K562 (cell line): ENCODE results near the gene PDGFC. TPM values are rescaled to one million over a fixed set of nuclear protein-coding genes. Genes with fewer than 3 reads are reported as not detected.

ENCODE experiments used
- ATAC-seq: fragments of 200-7000 bp; cut with Tn5 transposase; 3 replicates; pipeline ENCODE4 v1.9.1; 2020; ENCODE audit warnings: moderate library complexity
- BruUV-seq: library from RNA; stranded (reverse); fragments of 400-500 nt; replicated peaks from 2 replicates; lab custom pipeline; 2021; lab: Mats Ljungman, UMichigan
- CTCF ChIA-PET: fragments of 300-600 bp; formaldehyde crosslinking; extraction: SDS; loops from one replicate; lab custom pipeline; 2021; ENCODE audit warnings: low intra/inter-chr PET ratio; lab: Yijun Ruan, JAX
- POLR2A ChIA-PET: fragments of 300-600, 350-650 bp; sonication (Branson Sonifier 250); formaldehyde crosslinking; extraction: SDS; loops from one replicate; lab custom pipeline; 2021; ENCODE audit warnings: antibody characterized with exemption, inconsistent platforms; lab: Yijun Ruan, JAX
- DNase-seq, 4 experiments: peaks; one replicate each; pipeline versions ENCODE4 v3.0.0 to v3.0.0-alpha.2; 2011 to 2018; ENCODE audit warnings: low spot score in 3 of 4, mixed read lengths in 3 of 4; ENCODE audit errors: extremely low read depth in 1 of 4
- FAIRE-seq: peaks from 2 replicates; lab custom pipeline; 2011; peaks lifted over from hg19 to GRCh38; lab: Jason Lieb, UNC
- H2AFZ ChIP-seq: 2 replicates; pipeline ENCODE4 v1.6.0; 2011; ENCODE audit warnings: low read depth, low read length, control low read depth, inconsistent platforms
- H3K27ac ChIP-seq: fragments of 200-600 bp; 3 replicates; pipeline ENCODE4 v1.8.0; 2011; ENCODE audit warnings: low read depth, mild to moderate bottlenecking, control low read depth, inconsistent platforms, low read length, moderate library complexity, mixed read lengths; ENCODE audit errors: extremely low read depth
- H3K27me3 ChIP-seq, 2 experiments: fragments of 300-600 bp in 1 of 2; 2 replicates in 1 of 2; 3 replicates in 1 of 2; pipeline versions ENCODE4 v1.6.0 to v1.8.0; 2011; ENCODE audit warnings: inconsistent platforms in 2 of 2, low read length in 2 of 2, mild to moderate bottlenecking in 1 of 2, mixed read lengths in 1 of 2, moderate library complexity in 1 of 2; ENCODE audit not compliant: control insufficient read depth in 2 of 2, insufficient read depth in 2 of 2
- H3K36me3 ChIP-seq: fragments of 300-600 bp; 3 replicates; pipeline ENCODE4 v1.8.0; 2011; ENCODE audit warnings: mild to moderate bottlenecking, low read length, inconsistent platforms; ENCODE audit not compliant: control insufficient read depth, insufficient read depth
- H3K4me1 ChIP-seq, 2 experiments: fragments of 200-600 bp in 1 of 2; replicated peaks in 1 of 2; 2 replicates in 1 of 2; 3 replicates in 1 of 2; pipeline versions ENCODE4 v1.5.1 to v1.8.0; 2011; ENCODE audit warnings: inconsistent platforms in 2 of 2, low read length in 2 of 2, mild to moderate bottlenecking in 1 of 2, mixed read lengths in 1 of 2, moderate library complexity in 1 of 2; ENCODE audit not compliant: control insufficient read depth in 2 of 2, insufficient read depth in 2 of 2
- H3K4me2 ChIP-seq: 2 replicates; pipeline ENCODE4 v1.6.1; 2011; ENCODE audit warnings: low read length, control low read depth, inconsistent platforms, mixed read lengths; ENCODE audit not compliant: insufficient read depth
- H3K4me3 ChIP-seq: fragments of 200-600 bp; sonication (generic), shearing (Covaris generic); 2 replicates; pipeline ENCODE4 v1.5.1; 2016; ENCODE audit warnings: control low read depth, inconsistent platforms
- H3K79me2 ChIP-seq: fragments of 200-600 bp; 3 replicates; pipeline ENCODE4 v1.8.0; 2011; ENCODE audit warnings: low read length, inconsistent platforms; ENCODE audit not compliant: control insufficient read depth, insufficient read depth
- H3K9ac ChIP-seq, 2 experiments: 2 replicates each; pipeline versions ENCODE4 v1.6.0 to v1.6.1; 2011; ENCODE audit warnings: low read depth in 2 of 2, low read length in 2 of 2, control low read depth in 1 of 2, inconsistent platforms in 1 of 2, mild to moderate bottlenecking in 1 of 2, mixed read lengths in 1 of 2; ENCODE audit not compliant: insufficient read depth in 1 of 2
- H3K9me1 ChIP-seq: one replicate; pipeline ENCODE4 v1.6.0; 2011; ENCODE audit warnings: inconsistent platforms, mild to moderate bottlenecking, low read length, moderate library complexity; ENCODE audit not compliant: control insufficient read depth, insufficient read depth
- H3K9me3 ChIP-seq: replicated peaks from 2 replicates; pipeline ENCODE4 v1.5.1; 2011; ENCODE audit warnings: low read depth, low read length, inconsistent platforms; ENCODE audit not compliant: control insufficient read depth, insufficient read depth
- H4K20me1 ChIP-seq: replicated peaks from 2 replicates; pipeline ENCODE4 v1.6.1; 2011; ENCODE audit warnings: low read length, inconsistent platforms, mixed read lengths; ENCODE audit not compliant: control insufficient read depth, insufficient read depth
- DLX4 ChIP-seq: fragments of 250-450 bp; sonication (Bioruptor Pico); IDR thresholded peaks from 2 replicates; pipeline ENCODE4 v1.6.1; 2021; ENCODE audit warnings: mild to moderate bottlenecking
- FOXA3 ChIP-seq, 2 experiments: fragments of 450-650 bp in 1 of 2; sonication (generic) in 1 of 2; formaldehyde crosslinking; IDR thresholded peaks in 1 of 2; conservative IDR thresholded peaks in 1 of 2; 2 replicates each; pipeline versions ENCODE4 v1.4.0 to v1.8.0; 2020 to 2022; ENCODE audit warnings: mild to moderate bottlenecking in 2 of 2, missing genetic modification reagents in 1 of 2
- HOXB6 ChIP-seq: fragments of 250-450 bp; sonication (Bioruptor Pico); IDR thresholded peaks from 2 replicates; pipeline ENCODE4 v1.5.1; 2022; ENCODE audit warnings: mild to moderate bottlenecking, borderline replicate concordance
- NR3C1 ChIP-seq: sonication (generic); formaldehyde crosslinking; IDR thresholded peaks from 2 replicates; pipeline ENCODE4 v1.8.1; 2022; ENCODE audit warnings: missing genetic modification reagents
- PBX2 ChIP-seq, 2 experiments: IDR thresholded peaks in 1 of 2; conservative IDR thresholded peaks in 1 of 2; 2 replicates each; pipeline ENCODE4 v1.6.1; 2016; ENCODE audit warnings: low read depth in 2 of 2, mild to moderate bottlenecking in 1 of 2, missing compliant biosample characterization in 1 of 2, missing genetic modification characterization in 1 of 2, moderate library complexity in 1 of 2
- PHF8 ChIP-seq: fragments of 200-600 bp; sonication (generic); IDR thresholded peaks from 2 replicates; pipeline ENCODE4 v1.6.1; 2012; ENCODE audit warnings: mixed run types, mild to moderate bottlenecking, inconsistent platforms, low read length, moderate library complexity, borderline replicate concordance
- PREB ChIP-seq: sonication (generic); formaldehyde crosslinking; IDR thresholded peaks from 2 replicates; pipeline ENCODE4 v1.8.1; 2023; ENCODE audit warnings: mild to moderate bottlenecking, missing genetic modification reagents
- THAP12 ChIP-seq: fragments of 250-450 bp; sonication (Bioruptor Pico); IDR thresholded peaks from 2 replicates; pipeline ENCODE4 v1.9.0; 2021; ENCODE audit warnings: mild to moderate bottlenecking, inconsistent platforms
- ZBTB17 ChIP-seq: fragments of 450-650 bp; formaldehyde crosslinking; IDR thresholded peaks from 2 replicates; pipeline ENCODE4 v1.4.0; 2020; ENCODE audit warnings: mild to moderate bottlenecking
- ZNF699 ChIP-seq: fragments of 250-450 bp; sonication (Bioruptor Pico); IDR thresholded peaks from 2 replicates; pipeline ENCODE4 v1.8.0; 2021; ENCODE audit warnings: mild to moderate bottlenecking, moderate library complexity; ENCODE audit not compliant: insufficient replicate concordance
- WGBS: fragments of 100-300 bp; shearing (Covaris generic); methylation state at CpG from one replicate; pipeline ENCODE4 v1.1.6; 2016; ENCODE audit warnings: low coverage, mixed read lengths; ENCODE audit not compliant: insufficient coverage; ENCODE audit errors: missing lambda C conversion rate; 5-methylcytosine and 5-hydroxymethylcytosine counted together
- in situ Hi-C: fragments of 300-500 bp; cut with MboI; formaldehyde crosslinking; loops from 4 replicates; pipeline ENCODE4 v1.15.0; 2018; ENCODE audit warnings: inconsistent platforms, mixed read lengths
- intact Hi-C: fragments of 100-400 bp; cut with micrococcal nuclease; formaldehyde crosslinking; loops from 2 replicates; pipeline ENCODE4 v1.14.2; 2022
- polyA plus RNA-seq, 8 experiments: library from polyadenylated mRNA; depleted of rRNA in 4 of 8; stranded (reverse) in 5 of 8; unstranded in 3 of 8; fragments of >200 nt; fragmentation: Nextera tagmentation in 2 of 8; fragmentation: Illumina TruSeq in 1 of 8; extraction: Ambion mirVana in 2 of 8; extraction: Trizol in 1 of 8; gene quantifications; 2 replicates each; pipeline versions ENCODE4 v1.2.1 to v1.2.3, GENCODE V29; 2011 to 2014; ENCODE audit warnings: inconsistent platforms in 1 of 8, missing spikeins in 1 of 8
- total RNA-seq, 7 experiments: library from RNA; depleted of rRNA in 6 of 7; stranded (reverse); fragments of >200 nt in 6 of 7; fragmentation: Illumina TruSeq in 2 of 7; extraction: Trizol in 2 of 7; gene quantifications; 2 replicates each; pipeline versions ENCODE4 v1.2.1 to v1.2.3, GENCODE V29; 2011 to 2021; ENCODE audit warnings: low replicate concordance in 1 of 7
- TF ChIP-seq, protein P1 (sequence below): fragments of 150-350 bp; IDR thresholded peaks from 2 replicates; pipeline ENCODE4 v1.6.1; 2014; ENCODE audit warnings: low read depth, mild to moderate bottlenecking, low read length, borderline replicate concordance

Gene PDGFC
- total and polyA plus RNA-seq, 9 of the 15 experiments (the other 6 are each of a cell fraction or from before 2014, with no cell fraction given) = not detected

DNA sequence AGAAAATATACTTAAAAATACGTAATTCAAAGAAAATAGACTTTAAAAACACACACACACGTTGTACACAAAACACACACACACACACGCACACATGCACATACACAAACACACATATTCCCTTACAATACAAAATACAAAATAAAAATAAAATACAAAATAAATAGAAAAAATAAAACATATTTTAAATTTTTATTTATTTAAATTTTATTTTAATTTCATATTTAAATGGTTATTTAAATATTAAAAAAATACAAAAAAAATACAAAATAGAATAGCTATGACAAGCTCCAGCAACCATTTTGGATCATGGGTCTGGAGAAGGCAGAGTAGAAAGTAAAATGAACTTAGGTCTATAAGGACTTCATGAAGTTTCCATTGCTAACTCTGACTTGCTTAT, 34.2 kb upstream of the PDGFC start:
- Histone ChIP-seq H4K20me1 (no peaks in the 10 kb centered on the region), H3K36me3 (no peaks in the 10 kb centered on the region), H3K27me3 (no peaks in the 10 kb centered on the region), H3K27ac (no peak overlapping the region), H3K9me3 (no peaks in the 10 kb centered on the region), H3K4me3 (no peak overlapping the region), H2AFZ (no peak overlapping the region), H3K4me2 (no peak overlapping the region), H3K9me1 (no peaks in the 10 kb centered on the region), H3K4me1 (no peaks in the 10 kb centered on the region), H3K9ac (no peak overlapping the region), H3K79me2 (no peaks in the 10 kb centered on the region)
- no peak for DNase-seq
- in situ Hi-C loops = no loop called here
- CTCF ChIA-PET = no interaction called here
- no peak for FAIRE-seq
- POLR2A ChIA-PET = no interaction called here
- BruUV-seq = no TSS peak
- no peak for ATAC-seq
- WGBS = 0% methylated on average over 3 of the region's 3 CpGs
- intact Hi-C loops = no loop called here
- TF ChIP-seq FOXA3 (CRISPR knock-in tag; conservative IDR thresholded peaks at IDR 0.05 in 1 of 2, IDR thresholded peaks at IDR 0.05 in 1 of 2) = no peak
- TF ChIP-seq, protein P1, sequence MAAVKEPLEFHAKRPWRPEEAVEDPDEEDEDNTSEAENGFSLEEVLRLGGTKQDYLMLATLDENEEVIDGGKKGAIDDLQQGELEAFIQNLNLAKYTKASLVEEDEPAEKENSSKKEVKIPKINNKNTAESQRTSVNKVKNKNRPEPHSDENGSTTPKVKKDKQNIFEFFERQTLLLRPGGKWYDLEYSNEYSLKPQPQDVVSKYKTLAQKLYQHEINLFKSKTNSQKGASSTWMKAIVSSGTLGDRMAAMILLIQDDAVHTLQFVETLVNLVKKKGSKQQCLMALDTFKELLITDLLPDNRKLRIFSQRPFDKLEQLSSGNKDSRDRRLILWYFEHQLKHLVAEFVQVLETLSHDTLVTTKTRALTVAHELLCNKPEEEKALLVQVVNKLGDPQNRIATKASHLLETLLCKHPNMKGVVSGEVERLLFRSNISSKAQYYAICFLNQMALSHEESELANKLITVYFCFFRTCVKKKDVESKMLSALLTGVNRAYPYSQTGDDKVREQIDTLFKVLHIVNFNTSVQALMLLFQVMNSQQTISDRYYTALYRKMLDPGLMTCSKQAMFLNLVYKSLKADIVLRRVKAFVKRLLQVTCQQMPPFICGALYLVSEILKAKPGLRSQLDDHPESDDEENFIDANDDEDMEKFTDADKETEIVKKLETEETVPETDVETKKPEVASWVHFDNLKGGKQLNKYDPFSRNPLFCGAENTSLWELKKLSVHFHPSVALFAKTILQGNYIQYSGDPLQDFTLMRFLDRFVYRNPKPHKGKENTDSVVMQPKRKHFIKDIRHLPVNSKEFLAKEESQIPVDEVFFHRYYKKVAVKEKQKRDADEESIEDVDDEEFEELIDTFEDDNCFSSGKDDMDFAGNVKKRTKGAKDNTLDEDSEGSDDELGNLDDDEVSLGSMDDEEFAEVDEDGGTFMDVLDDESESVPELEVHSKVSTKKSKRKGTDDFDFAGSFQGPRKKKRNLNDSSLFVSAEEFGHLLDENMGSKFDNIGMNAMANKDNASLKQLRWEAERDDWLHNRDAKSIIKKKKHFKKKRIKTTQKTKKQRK = no peak
- TF ChIP-seq DLX4 (CRISPR knock-in tag) = no peak
- TF ChIP-seq NR3C1 = no peak
- TF ChIP-seq PBX2 (CRISPR knock-in tag; IDR thresholded peaks at IDR 0.05; ENCODE audit: low read depth) = no peak
- no peak for TF ChIP-seq PBX2 (tag; conservative IDR thresholded peaks at IDR 0.05; ENCODE audit: low read depth)
- TF ChIP-seq HOXB6 (CRISPR knock-in tag) = no peak
- TF ChIP-seq ZBTB17 = no peak
- no peak for TF ChIP-seq THAP12
- TF ChIP-seq PREB (CRISPR knock-in tag) = no peak
- TF ChIP-seq ZNF699 = no peak
- TF ChIP-seq PHF8 = no peak
